TTC549 (cell line): ENCODE data around the gene RNF187.
A peak's percentile ranks its signal among the peaks of the same experiment; 100 is the strongest.
"Not testable (repeated sequence)": the region's sequence is repeated elsewhere in the genome, so short reads cannot be mapped to it uniquely, and the experiment has no call there.

Source experiments
- FAIRE-seq: peaks from 2 replicates; lab custom pipeline; 2012; peaks lifted over from hg19 to GRCh38; lab: Jason Lieb, UNC

The RNF187 gene

DNA sequence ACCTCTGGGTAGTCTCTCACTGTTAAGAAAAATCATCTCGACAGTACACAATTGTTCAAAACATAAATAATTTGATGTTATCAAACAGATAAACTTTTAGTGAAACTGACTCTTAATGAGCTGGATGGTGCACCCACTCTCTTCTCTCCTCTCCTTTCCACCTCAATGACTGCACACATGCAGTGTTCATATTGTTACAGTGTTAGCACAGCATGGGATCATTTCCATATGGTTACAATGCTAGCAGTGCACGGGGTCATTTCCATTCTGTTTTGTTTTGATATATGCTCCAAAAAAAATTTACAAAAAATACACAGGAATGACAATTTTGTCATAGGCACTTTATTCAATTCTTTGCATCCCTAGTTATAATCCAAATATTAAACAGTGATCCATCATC lies 26.4 kb upstream of the RNF187 start:
- FAIRE-seq, result no peak

DNA sequence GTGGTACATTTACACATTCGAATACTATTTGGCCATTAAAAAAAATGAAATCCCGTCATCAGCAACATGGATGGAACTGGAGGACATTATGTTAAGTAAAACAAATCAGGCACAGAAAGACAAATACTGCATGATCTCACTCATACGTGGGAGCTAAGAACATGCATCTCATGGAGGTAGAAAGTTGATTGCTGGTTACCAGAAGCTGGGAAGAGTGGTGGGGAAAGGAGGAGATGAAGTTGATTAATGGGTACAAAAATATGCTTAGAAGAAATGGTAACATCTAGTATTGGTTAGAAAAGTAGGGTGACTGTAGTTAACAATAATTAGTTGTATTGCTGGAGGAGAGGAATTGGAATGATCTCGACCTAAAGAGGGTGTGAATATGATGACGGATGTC lies 24.6 kb upstream of the RNF187 start:
- no peak for FAIRE-seq

DNA sequence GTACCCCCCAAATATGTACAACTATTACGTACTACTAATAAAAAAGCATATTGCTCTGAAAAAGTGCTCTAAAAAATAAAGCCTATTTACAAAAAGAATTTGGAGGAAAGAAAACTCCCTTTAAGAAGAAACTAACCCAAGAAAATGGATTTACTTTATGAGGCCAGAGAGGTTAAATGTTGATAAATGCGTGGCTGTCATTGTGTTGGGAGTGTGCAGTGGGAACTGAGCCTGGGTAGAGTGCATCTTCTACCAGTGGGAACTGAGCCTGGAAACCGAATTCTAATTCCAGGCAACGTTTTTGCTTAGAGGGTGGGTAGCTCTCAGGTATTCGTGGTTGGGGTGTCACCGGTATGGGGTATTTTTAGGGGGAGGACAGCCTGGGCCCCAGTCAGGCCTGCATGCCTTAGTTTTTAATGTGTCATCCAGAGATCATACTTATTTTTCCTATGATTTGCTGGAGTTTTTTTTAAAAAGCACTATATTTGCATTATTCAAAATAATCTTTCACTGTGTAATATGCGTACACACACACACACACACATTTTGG lies 24.1 kb upstream of the RNF187 start:
- FAIRE-seq, result no peak

GRCh38 chr1:228463559-228464455 lies 23.4 kb upstream of the RNF187 start:
- no peak for FAIRE-seq

- FAIRE-seq, result no peak
These were observed 22.6 kb upstream of the RNF187 start for GRCh38 chr1:228464487-228464983.

DNA sequence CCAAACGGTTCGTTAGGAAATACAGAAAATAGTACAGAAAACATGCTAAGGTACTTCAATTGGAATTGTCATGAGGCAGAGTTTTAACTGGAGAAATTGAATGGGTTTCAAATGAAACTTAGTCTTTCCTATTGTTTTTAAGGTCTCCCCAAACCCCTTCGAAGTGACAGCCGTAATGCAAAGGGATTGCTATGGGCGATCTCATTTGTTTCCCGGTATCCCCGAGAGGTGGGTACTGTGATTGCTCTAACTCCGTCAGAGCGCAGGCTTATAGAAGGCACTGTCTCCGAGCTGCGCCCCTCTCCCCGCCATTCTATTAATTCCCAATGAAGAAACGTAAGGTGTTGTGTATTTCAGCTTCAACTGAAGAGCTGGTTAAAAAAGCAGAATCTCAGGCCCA lies 22.0 kb upstream of the RNF187 start:
- no peak for FAIRE-seq

DNA sequence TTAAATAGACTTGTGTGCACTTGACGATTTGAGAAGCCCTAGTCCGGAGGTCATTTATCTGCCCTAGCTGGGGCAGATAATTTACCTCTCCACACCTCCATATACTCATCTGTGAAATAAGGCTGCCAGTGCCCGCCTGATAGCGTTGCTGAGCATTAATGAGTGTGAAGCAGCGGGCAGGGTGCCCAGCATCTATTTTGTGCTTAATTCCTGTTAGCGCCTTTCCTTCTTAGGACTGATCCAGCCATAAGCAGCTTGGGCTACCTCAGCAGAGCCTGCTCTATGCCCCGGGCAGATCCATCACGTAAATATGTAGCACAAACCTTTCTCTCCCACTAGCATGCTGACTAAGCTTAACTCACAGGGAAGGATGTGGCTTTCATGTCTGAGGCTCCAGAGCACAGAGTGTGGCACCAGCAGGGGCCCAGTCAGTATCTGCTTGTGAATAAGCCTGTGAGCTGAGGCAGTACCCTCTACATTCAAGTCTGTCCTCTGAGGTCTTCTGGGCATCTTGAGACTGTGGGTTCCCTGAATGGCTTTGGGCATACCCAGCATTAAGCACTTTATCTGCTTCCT lies 21.5 kb upstream of the RNF187 start:
- FAIRE-seq, result no peak

DNA sequence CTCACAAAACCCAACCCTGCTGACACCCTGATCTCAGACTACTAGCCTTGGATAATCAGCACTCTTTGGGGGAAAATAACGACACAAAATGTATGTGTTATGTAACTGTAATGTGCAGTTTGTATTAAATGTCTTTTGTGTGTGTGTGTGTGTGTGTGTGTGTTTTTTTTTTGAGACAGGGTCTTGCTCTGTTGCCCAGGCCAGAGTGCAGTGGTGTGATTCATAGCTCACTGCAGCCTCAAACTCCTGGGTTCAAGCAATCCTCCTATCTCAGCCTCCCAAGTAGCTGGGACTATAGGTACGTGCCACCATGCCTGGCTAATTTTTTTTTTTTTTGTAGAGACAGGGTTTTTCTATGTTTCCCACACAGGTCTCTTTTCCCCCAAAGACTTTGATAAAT lies 19.0 kb upstream of the RNF187 start:
- FAIRE-seq, result not testable (repeated sequence)

GRCh38 chr1:228469413-228470162 lies 17.6 kb upstream of the RNF187 start:
- FAIRE-seq, result no peak

- FAIRE-seq, result no peak
These were observed 15.9 kb upstream of the RNF187 start for GRCh38 chr1:228471154-228471761.

DNA sequence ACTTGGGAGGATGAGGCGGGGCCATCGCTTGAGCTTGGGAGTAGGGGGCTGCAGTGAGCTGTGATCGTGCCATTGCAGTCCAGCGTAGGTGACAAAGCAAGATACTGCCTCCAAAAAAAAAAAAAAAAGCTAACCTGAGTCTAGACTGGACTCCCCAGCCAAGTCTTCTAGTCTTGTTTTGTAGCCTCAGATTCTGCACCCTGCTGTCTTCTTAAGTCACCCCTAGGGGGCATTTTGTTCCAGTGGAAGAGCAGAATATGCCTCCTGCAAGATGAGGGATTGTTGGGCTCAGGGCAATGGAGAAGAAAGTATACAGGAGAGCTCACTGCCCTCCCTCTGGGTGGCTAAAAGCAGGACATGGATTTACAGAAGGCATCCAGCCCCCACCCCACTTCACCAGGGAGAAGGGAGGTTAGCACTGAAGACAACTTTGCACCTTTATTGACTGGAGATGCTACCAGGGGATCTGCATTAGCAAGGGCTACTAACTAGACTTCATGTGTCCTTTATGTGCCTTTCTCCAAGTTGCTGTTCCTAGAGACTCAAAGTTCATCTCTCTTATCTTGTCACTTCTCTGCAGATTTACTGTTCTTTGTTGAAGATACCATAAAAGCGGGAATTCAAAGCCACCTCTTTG lies 15.3 kb upstream of the RNF187 start:
- peak; percentile 82 for FAIRE-seq

- no peak for FAIRE-seq
These were observed 14.5 kb upstream of the RNF187 start for GRCh38 chr1:228472655-228473054.

DNA sequence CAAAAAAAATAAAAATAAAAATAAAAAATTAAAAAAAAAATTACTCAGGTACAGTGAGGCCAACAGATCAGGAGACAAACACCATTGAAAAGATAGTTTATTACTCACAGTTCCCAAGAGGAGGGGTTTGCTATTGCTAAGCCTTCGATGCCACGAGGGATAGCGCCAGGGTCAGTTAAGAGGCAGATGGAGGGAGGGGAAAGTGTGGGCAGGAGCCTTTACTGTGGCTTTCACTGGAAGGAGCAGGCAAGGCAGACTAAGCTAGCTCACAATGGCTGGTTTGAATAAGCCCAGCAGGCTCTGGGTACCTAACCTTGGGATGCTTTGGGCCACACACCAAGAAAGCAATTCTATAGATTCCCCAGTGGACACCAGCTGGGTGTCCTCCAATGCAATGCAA lies 12.7 kb upstream of the RNF187 start:
- FAIRE-seq, result no peak

GRCh38 chr1:228475812-228476211 lies 11.4 kb upstream of the RNF187 start:
- no peak for FAIRE-seq

GRCh38 chr1:228477263-228477662 lies 9.9 kb upstream of the RNF187 start:
- no peak for FAIRE-seq

DNA sequence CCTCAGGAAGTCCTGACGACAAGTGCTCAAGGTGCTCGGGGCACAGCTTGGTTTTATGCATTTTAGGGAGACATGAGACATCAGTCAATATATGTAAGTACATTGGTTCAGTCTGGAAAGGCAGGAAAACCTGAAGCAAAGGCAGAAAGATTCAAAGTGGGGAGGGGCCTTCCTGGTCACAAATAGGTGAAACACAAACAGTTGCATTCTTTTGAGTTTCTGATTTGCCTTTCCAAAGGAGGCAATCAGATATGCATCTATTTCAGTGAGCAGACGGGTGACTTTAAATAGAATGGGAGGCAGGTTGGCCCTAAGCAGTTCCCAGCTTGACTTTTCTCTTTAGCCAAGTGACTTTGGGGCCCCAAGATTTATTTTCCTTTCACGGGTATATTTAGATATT lies 8.9 kb upstream of the RNF187 start:
- no peak for FAIRE-seq

GRCh38 chr1:228478912-228479711 lies 8.1 kb upstream of the RNF187 start:
- no peak for FAIRE-seq

DNA sequence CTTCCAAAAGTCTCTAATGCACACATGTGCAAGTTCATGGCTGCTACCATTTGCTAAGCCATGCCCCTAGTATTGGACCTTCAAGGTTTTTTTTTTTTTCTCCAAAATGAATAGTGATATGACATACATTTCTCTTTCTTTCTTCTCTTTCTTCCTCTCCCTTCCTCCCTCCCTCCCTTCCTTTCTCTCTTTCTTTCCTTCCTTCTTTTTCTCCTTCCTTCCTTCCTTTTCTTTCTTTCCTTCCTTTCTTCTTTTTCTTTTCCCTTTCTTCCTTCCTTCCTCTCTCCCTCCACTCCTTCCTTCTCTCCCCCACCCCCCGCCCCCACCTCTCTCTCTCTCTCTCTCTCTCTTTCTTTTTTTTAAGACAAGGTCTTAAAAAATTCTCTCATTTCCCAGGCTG lies 3.4 kb upstream of the RNF187 start:
- FAIRE-seq, result no peak

- FAIRE-seq, result peak; percentile 86
These were observed 416 bp upstream of the RNF187 start for GRCh38 chr1:228486596-228487335.

DNA sequence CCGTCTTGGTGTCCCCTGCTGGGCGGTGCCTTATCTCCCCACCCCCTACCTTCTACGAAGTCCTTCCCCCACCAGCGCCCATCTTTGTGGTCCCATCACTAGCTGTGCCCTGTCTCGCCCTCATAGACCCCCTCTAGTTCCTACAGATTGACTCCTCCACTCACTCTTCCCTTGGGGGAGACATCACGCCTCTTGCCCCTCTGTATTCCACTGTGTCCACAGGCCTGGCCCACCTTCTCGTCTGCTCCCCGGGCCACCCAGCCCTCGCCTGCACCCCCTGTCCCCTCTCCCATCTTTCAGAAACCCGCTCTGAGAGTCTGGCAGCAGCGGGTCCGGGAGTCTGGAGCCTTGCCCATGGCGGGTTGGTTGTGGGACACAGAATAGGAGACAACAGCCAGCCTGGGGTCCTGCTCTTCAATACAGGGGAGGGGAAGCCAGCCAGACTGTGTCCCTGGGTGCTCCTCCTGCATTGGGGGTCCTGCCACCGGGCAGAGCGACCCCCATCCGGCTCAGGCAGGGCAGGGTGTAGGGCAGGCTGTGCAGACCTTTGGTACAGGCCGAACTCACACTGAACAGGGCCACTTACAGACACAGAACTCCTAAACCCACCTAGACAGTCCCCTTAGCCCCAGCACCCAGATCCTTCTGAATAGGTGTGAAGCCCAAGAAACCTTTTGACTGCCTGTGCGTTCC lies 1.1 kb downstream of the RNF187 start:
- no peak for FAIRE-seq
